Measurements from ENCODE around the gene KCNAB1. TPM values are rescaled to one million over a fixed set of nuclear protein-coding genes. Genes with fewer than 3 reads are reported as not detected.
"Not testable (repeated sequence)": the region's sequence is repeated elsewhere in the genome, so short reads cannot be mapped to it uniquely, and the experiment has no call there.

KCNAB1 gene
- polyA plus RNA-seq, 4 donors, result 1.0 to 3.9 TPM; not detected in 2

DNA sequence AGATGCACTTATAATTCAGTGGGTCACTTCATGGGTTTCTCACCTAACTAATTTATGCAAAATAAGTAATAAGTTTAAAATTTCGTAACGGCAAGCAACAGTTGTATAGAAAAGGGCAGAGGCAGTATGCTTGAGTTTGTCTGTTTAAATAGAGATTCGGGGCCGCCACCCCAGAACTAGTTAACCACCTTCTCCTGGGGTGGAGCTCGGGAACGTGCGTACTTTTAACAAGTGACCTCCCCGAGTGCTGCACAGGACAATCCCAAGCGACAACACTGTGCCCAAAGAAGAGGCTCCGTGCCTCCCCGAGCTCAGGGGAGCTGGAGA, 434.1 kb downstream of the KCNAB1 start:
- no peaks in the 10 kb centered on the region for H3K9me3 ChIP-seq (ENCODE audit: control insufficient read depth in 2 of 2, insufficient read depth in 1 of 2, low read depth in 1 of 2, low read length in 1 of 2)
- H3K36me3 ChIP-seq (ENCODE audit: control insufficient read depth in 3 of 3, insufficient read depth in 2 of 3, low read depth in 1 of 3, low read length in 3 of 3), result peaks cover 4 to 12% (median 5%) of the 10 kb centered on the region in 3 donors
- H3K4me1 ChIP-seq (ENCODE audit: control insufficient read depth in 3 of 3, insufficient read depth in 2 of 3, low read depth in 1 of 3, low read length in 2 of 3), result peaks cover 0 to 6% (median 5%) of the 10 kb centered on the region in 3 donors
- 0 to 1% (median 0%) methylated on average over 11 of the region's 11 CpGs for WGBS, 3 donors
- H3K4me3 ChIP-seq (ENCODE audit: low read depth in 1 of 3, low read length in 3 of 3), result peak overlapping the region; percentile 73 to 85 (median 84)
- no peak for DNase-seq
- FAIRE-seq, result no peak
- H3K27me3 ChIP-seq (ENCODE audit: control insufficient read depth in 3 of 3, insufficient read depth in 3 of 3, low read length in 3 of 3), result no peaks in the 10 kb centered on the region
- peak overlapping the region; percentile 35 to 96 (median 87) for H3K27ac ChIP-seq (ENCODE audit: low read depth in 1 of 3, low read length in 2 of 3)

DNA sequence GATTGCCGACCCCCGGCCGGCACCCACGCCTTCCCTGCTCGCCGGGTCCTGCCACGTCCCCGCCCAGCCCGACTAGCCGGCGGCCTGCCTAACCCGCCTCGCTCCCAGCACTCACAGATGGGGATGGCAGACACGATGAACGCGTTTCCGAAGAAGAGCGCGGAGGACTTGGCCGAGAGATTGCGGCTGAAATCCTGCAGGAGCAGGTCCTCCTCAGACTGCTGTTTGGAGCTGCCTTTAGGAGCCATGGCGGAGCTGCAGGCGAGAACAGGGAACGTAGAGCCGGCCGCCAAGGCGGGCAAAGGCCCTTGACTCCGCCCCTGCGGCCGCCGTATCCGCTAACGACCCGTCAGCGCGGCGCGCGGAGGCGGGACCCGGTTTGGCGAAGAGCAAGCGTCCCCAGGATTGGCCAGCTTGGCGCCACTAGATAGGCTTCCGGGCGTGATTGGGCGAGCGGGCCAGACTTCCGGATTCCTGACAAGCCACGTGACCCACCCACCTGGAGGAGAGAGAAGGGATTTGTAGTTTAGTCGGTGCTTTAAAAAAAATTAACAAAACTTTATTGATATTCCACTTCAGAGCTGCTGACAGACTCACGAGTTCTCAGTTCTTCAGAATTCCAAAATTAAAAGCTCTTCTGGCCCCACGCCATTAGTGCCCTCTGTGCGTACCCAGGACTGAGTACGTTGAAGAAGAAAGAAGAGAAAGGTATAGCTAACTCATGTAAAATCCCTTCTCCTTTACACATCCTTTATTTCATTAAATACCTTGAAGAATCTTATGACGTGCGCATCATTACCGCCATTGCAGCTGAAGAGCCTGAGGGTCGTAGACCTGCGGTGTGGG, 434.7 kb downstream of the KCNAB1 start, which contains the start of gene SSR3:
SSR3 (minus strand) TSS at position 276 of the 846 bp plus-strand sequence; CDS start at position 248, 28 bp downstream.
- peak within 1 kb of the TSS; percentile 73 to 85 (median 84) for H3K4me3 ChIP-seq (ENCODE audit: low read depth in 1 of 3, low read length in 3 of 3)
- peak within 1 kb of the TSS; percentile 35 to 96 (median 87) for H3K27ac ChIP-seq (ENCODE audit: low read depth in 1 of 3, low read length in 2 of 3)
- no peaks in the 10 kb centered on the region for H3K9me3 ChIP-seq (ENCODE audit: control insufficient read depth in 2 of 2, insufficient read depth in 1 of 2, low read depth in 1 of 2, low read length in 1 of 2)
- WGBS, 3 donors, result 2 to 4% (median 3%) methylated on average over 60 of the region's 60 CpGs
- H3K27me3 ChIP-seq (ENCODE audit: control insufficient read depth in 3 of 3, insufficient read depth in 3 of 3, low read length in 3 of 3), result no peaks in the 10 kb centered on the region
- DNase-seq, result peak; percentile 99 to 100
- peaks cover 0 to 6% (median 5%) of the 10 kb centered on the region in 3 donors for H3K4me1 ChIP-seq (ENCODE audit: control insufficient read depth in 3 of 3, insufficient read depth in 2 of 3, low read depth in 1 of 3, low read length in 2 of 3)
- FAIRE-seq, result no peak
- peaks cover 4 to 12% (median 5%) of the 10 kb centered on the region in 3 donors for H3K36me3 ChIP-seq (ENCODE audit: control insufficient read depth in 3 of 3, insufficient read depth in 2 of 3, low read depth in 1 of 3, low read length in 3 of 3)

DNA sequence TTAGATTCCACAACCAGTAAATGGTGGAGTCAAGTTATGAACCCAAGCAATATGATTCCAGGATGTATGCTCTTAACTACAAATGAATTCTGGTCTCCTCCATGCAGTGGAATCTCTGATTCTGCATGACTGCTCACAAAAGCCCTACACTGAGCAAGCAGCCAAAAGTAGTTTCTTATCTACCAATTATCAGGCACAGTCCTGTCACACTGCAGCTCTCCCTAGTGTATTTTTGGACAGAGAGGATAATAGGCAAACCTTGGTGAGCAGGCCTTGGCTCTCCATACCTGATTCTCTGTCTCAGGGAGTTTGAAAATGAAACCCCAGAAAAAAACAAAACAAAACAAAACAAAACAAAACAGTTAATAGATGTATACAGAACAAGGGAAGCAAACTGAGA, 438.0 kb downstream of the KCNAB1 start:
- no peaks in the 10 kb centered on the region for H3K4me1 ChIP-seq (ENCODE audit: control insufficient read depth in 3 of 3, insufficient read depth in 2 of 3, low read depth in 1 of 3, low read length in 2 of 3)
- FAIRE-seq, result no peak
- no peak for DNase-seq
- no peaks in the 10 kb centered on the region for H3K27me3 ChIP-seq (ENCODE audit: control insufficient read depth in 3 of 3, insufficient read depth in 3 of 3, low read length in 3 of 3)
- no peak overlapping the region for H3K27ac ChIP-seq (ENCODE audit: low read depth in 1 of 3, low read length in 2 of 3)
- H3K36me3 ChIP-seq (ENCODE audit: control insufficient read depth in 3 of 3, insufficient read depth in 2 of 3, low read depth in 1 of 3, low read length in 3 of 3), result no peaks in the 10 kb centered on the region
- H3K4me3 ChIP-seq (ENCODE audit: low read depth in 1 of 3, low read length in 3 of 3), result no peak overlapping the region
- H3K9me3 ChIP-seq (ENCODE audit: control insufficient read depth in 2 of 2, insufficient read depth in 1 of 2, low read depth in 1 of 2, low read length in 1 of 2), result no peaks in the 10 kb centered on the region

DNA sequence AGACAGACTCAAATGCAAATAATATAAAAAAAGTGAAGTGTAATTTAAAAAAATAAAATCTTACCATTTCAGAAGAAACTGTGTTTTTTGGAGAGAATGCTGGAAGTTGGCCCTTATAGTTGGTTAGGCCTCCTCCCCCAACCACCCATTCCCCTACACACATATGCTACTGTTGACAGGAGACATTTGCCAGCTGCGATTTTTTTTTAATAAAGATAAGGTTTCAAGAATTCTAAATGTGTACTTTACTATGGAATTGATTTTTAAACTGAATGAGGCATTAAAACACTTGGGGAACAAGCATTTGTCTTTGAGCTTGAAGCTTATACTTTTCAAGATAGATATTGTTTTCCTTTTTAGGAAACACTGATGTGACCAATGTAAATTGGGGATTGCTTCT, 438.9 kb downstream of the KCNAB1 start:
- H3K9me3 ChIP-seq (ENCODE audit: control insufficient read depth in 2 of 2, insufficient read depth in 1 of 2, low read depth in 1 of 2, low read length in 1 of 2), result no peaks in the 10 kb centered on the region

DNA sequence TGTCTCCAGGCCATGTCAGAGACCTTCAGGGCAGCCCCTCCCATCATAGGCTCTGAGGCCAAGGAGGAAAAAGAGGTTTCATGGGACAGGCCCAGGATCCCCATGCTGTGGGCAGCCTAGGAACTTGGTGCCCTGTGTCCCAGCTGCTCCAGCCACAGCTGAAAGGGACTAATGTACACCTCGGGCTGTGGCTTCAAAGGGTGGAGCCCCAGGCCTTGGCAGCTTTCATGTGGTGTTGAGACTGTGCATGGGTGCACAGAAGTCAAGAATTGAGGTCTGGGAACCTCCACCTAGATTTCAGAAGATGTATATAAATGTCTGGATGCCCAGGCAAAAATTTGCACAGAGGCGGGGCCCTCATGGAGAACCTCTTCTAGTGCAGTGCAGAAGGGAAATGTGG, 441.2 kb downstream of the KCNAB1 start:
- Histone ChIP-seq H3K36me3 (ENCODE audit: control insufficient read depth in 3 of 3, insufficient read depth in 2 of 3, low read depth in 1 of 3, low read length in 3 of 3) (no peaks in the 10 kb centered on the region), H3K9me3 (ENCODE audit: control insufficient read depth in 2 of 2, insufficient read depth in 1 of 2, low read depth in 1 of 2, low read length in 1 of 2) (no peaks in the 10 kb centered on the region), H3K27ac (ENCODE audit: low read depth in 1 of 3, low read length in 2 of 3) (no peak overlapping the region), H3K27me3 (ENCODE audit: control insufficient read depth in 3 of 3, insufficient read depth in 3 of 3, low read length in 3 of 3) (no peaks in the 10 kb centered on the region), H3K4me1 (ENCODE audit: control insufficient read depth in 3 of 3, insufficient read depth in 2 of 3, low read depth in 1 of 3, low read length in 2 of 3) (no peaks in the 10 kb centered on the region), H3K4me3 (ENCODE audit: low read depth in 1 of 3, low read length in 3 of 3) (no peak overlapping the region)
- DNase-seq (no peak), FAIRE-seq (no peak)
- WGBS, 3 donors, result 60 to 72% (median 67%) methylated on average over 2 of the region's 2 CpGs

More for the DNA sequence above, 438.9 kb downstream of the KCNAB1 start:
- FAIRE-seq (no peak), DNase-seq (no peak)
- WGBS, 3 donors, result 56 to 64% (median 63%) methylated on average over 1 of the region's 1 CpG
- H3K27me3 ChIP-seq (ENCODE audit: control insufficient read depth in 3 of 3, insufficient read depth in 3 of 3, low read length in 3 of 3), result no peaks in the 10 kb centered on the region
- H3K4me3 ChIP-seq (ENCODE audit: low read depth in 1 of 3, low read length in 3 of 3), result no peak overlapping the region
- H3K36me3 ChIP-seq (ENCODE audit: control insufficient read depth in 3 of 3, insufficient read depth in 2 of 3, low read depth in 1 of 3, low read length in 3 of 3), result no peaks in the 10 kb centered on the region
- no peaks in the 10 kb centered on the region for H3K4me1 ChIP-seq (ENCODE audit: control insufficient read depth in 3 of 3, insufficient read depth in 2 of 3, low read depth in 1 of 3, low read length in 2 of 3)
- no peak overlapping the region for H3K27ac ChIP-seq (ENCODE audit: low read depth in 1 of 3, low read length in 2 of 3)

DNA sequence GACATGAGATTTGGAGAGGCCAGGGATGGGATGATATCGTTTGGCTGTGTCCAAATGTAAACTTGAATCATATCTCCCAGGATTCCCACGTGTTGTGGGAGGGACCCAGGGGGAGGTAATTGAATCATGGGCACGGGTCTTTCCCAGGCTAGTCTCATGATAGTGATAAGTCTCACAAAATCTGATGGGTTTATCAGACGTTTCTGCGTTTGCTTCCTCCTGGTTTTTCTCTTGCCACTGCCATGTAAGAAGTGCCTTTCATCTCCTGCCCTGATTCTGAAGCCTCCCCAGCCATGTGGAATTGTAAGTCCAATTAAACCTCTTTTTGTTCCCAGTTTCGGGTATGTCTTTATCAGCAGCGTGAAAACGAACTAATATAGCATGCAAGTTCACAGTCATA, 442.1 kb downstream of the KCNAB1 start:
- not testable (repeated sequence) for H3K4me3 ChIP-seq (ENCODE audit: low read depth in 1 of 3, low read length in 3 of 3); H3K36me3 ChIP-seq (ENCODE audit: control insufficient read depth in 3 of 3, insufficient read depth in 2 of 3, low read depth in 1 of 3, low read length in 3 of 3); DNase-seq; H3K27me3 ChIP-seq (ENCODE audit: control insufficient read depth in 3 of 3, insufficient read depth in 3 of 3, low read length in 3 of 3); FAIRE-seq; H3K27ac ChIP-seq (ENCODE audit: low read depth in 1 of 3, low read length in 2 of 3); H3K9me3 ChIP-seq (ENCODE audit: control insufficient read depth in 2 of 2, insufficient read depth in 1 of 2, low read depth in 1 of 2, low read length in 1 of 2); H3K4me1 ChIP-seq (ENCODE audit: control insufficient read depth in 3 of 3, insufficient read depth in 2 of 3, low read depth in 1 of 3, low read length in 2 of 3)
- WGBS, 3 donors, result 79 to 82% (median 80%) methylated on average over 8 of the region's 8 CpGs

DNA sequence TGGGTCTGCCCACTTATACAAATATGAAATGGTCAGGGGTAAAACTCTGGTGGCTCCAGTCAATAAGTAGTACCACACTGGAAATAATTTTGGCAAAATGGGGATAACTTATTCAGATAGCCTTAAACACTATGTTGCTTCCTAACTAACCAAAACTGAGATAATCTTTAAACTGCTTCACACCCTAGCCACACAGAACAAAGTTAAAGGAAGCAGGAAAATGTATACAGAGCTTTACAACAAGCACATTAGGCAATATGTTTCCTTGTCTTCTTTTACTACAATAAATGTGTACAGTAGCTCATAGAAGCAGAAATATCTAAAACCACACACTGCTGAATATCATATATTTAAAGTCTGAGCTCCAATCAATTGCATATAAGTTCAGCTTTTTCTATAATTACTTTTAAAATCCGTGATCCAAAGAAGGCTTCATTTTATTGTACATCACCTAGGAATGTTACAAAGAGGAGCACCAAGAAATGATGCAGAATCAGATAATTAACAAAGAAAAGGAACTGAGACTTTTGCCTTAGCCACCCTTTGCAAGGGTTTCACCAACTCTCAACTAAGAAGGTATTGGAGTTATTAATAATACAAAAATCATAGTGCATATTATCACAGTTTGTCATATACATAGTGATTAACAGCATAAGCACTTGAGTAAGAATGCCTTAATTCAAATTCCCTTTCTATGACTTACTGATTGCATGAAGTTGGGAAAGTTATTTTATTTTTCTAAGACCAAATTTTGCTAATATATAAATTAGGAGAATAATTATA, 443.7 kb downstream of the KCNAB1 start:
- DNase-seq (no peak), FAIRE-seq (no peak)
- no peaks in the 10 kb centered on the region for H3K9me3 ChIP-seq (ENCODE audit: control insufficient read depth in 2 of 2, insufficient read depth in 1 of 2, low read depth in 1 of 2, low read length in 1 of 2)
- 39 to 61% (median 54%) methylated on average over 1 of the region's 1 CpG for WGBS, 3 donors
- no peaks in the 10 kb centered on the region for H3K36me3 ChIP-seq (ENCODE audit: control insufficient read depth in 3 of 3, insufficient read depth in 2 of 3, low read depth in 1 of 3, low read length in 3 of 3)
- H3K27ac ChIP-seq (ENCODE audit: low read depth in 1 of 3, low read length in 2 of 3), result no peak overlapping the region
- H3K4me3 ChIP-seq (ENCODE audit: low read depth in 1 of 3, low read length in 3 of 3), result no peak overlapping the region
- H3K27me3 ChIP-seq (ENCODE audit: control insufficient read depth in 3 of 3, insufficient read depth in 3 of 3, low read length in 3 of 3), result no peaks in the 10 kb centered on the region
- H3K4me1 ChIP-seq (ENCODE audit: control insufficient read depth in 3 of 3, insufficient read depth in 2 of 3, low read depth in 1 of 3, low read length in 2 of 3), result no peaks in the 10 kb centered on the region

DNA sequence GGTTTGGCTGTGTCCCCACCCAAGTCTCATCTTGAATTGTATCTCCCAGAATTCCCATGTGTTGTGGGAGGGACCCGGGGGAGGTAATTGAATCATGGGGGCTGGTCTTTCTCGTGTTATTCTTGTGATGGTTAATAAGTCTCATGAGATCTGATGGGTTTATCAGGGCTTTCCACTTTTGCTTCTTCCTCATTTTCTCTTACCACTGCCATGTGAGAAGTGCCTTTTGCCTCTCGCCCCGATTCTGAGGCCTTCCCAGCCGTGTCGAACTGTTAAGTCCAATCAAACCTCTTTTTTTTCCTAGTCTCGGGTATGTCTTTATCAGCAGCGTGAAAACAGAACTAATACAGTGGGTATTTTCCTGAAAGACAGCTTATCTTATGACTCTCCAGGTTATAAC, 448.6 kb downstream of the KCNAB1 start:
- not testable (repeated sequence) for H3K9me3 ChIP-seq (ENCODE audit: control insufficient read depth in 2 of 2, insufficient read depth in 1 of 2, low read depth in 1 of 2, low read length in 1 of 2); H3K4me3 ChIP-seq (ENCODE audit: low read depth in 1 of 3, low read length in 3 of 3); H3K36me3 ChIP-seq (ENCODE audit: control insufficient read depth in 3 of 3, insufficient read depth in 2 of 3, low read depth in 1 of 3, low read length in 3 of 3); FAIRE-seq; H3K27me3 ChIP-seq (ENCODE audit: control insufficient read depth in 3 of 3, insufficient read depth in 3 of 3, low read length in 3 of 3); DNase-seq; H3K27ac ChIP-seq (ENCODE audit: low read depth in 1 of 3, low read length in 2 of 3); H3K4me1 ChIP-seq (ENCODE audit: control insufficient read depth in 3 of 3, insufficient read depth in 2 of 3, low read depth in 1 of 3, low read length in 2 of 3)
- 85 to 91% (median 89%) methylated on average over 8 of the region's 8 CpGs for WGBS, 3 donors
